Renal cortex interstitium (tissue), 15 donors: ENCODE measurements around the gene LRRC43. TPM values are rescaled to one million over a fixed set of nuclear protein-coding genes. Genes with fewer than 3 reads are reported as not detected.

Experiments used
- DNase-seq, 11 donors: peaks; one replicate each; pipeline ENCODE4 v3.0.0-alpha.2; 2013; ENCODE audit warnings: low read depth in 9 of 11, low spot score in 4 of 11; ENCODE audit errors: extremely low read depth in 1 of 11
- long read RNA-seq, 16 experiments: transcript quantifications; one replicate each; lab custom pipeline, GENCODE V29; 2026
- polyA plus RNA-seq, 3 donors: library from polyadenylated mRNA; unstranded; fragments of 120-200 nt; gene quantifications; one replicate each; pipeline ENCODE4 v1.2.1, GENCODE V29; 2013; ENCODE audit not compliant: insufficient read length in 3 of 3

Gene LRRC43, protein sequence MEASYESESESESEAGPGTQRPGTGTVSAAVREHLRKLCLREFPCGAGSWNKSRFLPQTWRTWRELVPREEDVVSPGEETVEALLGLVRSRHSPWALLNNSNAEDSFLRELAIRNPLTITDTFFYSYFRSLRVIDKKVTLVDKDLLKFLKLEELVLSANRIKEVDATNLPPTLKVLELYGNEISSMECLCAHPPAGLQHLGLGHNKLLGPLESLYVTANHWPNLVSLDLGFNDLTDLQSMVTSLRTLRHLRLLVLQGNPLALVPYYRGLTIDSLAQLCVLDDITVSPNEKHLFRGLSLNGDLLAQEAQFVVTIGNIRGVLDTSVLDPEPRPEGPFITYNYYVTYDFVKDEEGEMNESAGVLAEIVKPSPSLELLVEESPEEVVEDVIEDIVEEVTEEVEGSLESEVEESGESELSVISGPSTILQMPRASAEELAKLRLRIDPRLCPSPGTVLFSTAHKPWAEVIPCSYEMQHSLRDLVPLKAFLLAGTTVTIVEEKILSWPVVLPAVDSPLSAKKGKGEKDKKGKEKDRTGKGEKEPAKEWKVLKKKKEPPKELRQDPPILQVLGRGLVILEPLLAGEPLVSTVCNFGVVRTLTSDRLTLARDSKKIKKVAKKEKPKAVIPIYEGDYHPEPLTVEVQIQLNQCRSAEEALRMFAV
- 1 to 10 TPM; 3.6 to 7.7 (median 5.4) TPM for polyA plus RNA-seq
- long read RNA-seq, donor 1, partial matches to known transcripts = 23 of 29 reads
- long read RNA-seq, donor 1, other reads (novel, unspliced or antisense) = 6 of 29 reads
- long read RNA-seq, donor 2 = 0 reads
- long read RNA-seq, donor 3 = 0 reads
- long read RNA-seq, donor 4 = 0 reads
- long read RNA-seq, donor 5 = 0 reads
- long read RNA-seq, donor 6, partial matches to known transcripts = 8 of 8 reads
- long read RNA-seq, donor 6, other reads (novel, unspliced or antisense) = 0 of 8 reads
- long read RNA-seq, donor 7 = 0 reads
- long read RNA-seq, donor 8 = 0 reads
- long read RNA-seq, donor 9 = 0 reads
- long read RNA-seq, donor 10 = 0 reads
- long read RNA-seq, donor 11 = 0 reads
- long read RNA-seq, donor 12 = 0 reads
- long read RNA-seq, donor 13 = 0 reads
- long read RNA-seq, donor 14 = 0 reads
- long read RNA-seq, donor 15 = 0 reads
- long read RNA-seq, donor 16 = 0 reads

DNA sequence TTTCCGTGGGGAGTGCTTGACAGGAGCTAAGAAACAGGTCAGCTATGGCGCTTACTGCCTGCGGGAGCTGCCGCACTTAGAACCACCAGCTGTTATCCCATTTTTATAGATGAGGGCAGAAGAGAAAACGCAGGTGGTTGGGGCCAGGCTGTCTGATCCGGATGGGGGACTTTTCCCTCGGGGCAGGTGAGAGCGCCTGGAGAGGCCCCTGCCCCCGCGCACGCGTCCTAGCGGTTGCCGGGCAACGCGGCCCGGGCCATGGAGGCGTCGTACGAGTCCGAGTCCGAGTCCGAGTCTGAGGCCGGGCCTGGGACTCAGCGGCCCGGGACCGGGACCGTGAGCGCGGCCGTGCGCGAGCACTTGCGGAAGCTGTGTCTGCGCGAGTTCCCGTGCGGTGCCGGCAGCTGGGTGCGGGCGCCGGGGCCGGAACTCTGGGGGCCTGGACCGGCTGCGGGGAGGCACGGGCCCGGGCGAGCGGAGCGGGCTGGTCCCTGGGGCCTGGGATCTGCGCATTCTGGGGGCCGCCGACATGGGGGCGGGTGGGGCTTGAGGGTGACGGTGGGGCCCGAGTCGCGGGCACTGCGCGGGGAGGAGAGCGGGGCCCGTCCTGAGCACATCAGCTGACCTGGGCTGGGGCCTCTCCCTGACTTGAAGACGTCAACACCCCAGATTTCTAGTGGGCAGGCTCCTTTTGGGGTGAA is at the start of gene LRRC43:
LRRC43 (plus strand) TSS at position 237 of the 701 bp plus-strand sequence; CDS start at position 259, 22 bp downstream.
- DNase-seq = peak in 9 of 11 donors; percentile 26 to 58 (median 54)

DNA sequence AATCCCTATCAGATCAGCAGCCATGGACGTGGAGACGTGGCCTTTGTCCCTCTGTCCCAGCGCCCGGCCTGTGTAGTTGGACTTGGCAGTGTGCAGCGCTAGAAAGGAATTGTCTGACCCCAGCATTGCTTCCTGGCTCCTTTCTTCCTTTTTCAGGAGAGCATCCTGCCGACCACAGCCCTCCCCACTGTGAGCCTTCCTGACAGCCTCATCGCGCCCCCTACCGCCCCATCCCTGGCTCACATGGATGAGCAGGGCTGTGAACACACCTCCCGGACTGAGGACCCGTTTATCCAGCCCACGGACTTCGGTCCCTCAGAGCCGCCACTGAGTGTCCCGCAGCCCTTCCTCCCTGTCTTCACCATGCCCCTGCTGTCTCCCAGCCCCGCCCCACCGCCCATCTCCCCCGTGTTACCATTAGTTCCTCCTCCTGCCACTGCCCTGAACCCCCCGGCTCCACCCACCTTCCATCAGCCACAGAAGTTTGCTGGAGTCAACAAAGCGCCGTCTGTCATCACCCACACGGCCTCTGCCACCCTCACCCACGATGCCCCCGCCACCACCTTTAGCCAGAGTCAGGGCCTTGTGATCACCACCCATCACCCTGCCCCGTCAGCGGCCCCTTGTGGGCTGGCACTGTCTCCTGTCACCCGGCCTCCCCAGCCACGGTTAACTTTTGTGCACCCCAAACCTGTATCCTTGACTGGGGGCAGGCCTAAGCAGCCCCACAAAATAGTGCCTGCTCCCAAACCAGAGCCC is 49.6 kb upstream of the LRRC43 start:
- DNase-seq = no peak

DNA sequence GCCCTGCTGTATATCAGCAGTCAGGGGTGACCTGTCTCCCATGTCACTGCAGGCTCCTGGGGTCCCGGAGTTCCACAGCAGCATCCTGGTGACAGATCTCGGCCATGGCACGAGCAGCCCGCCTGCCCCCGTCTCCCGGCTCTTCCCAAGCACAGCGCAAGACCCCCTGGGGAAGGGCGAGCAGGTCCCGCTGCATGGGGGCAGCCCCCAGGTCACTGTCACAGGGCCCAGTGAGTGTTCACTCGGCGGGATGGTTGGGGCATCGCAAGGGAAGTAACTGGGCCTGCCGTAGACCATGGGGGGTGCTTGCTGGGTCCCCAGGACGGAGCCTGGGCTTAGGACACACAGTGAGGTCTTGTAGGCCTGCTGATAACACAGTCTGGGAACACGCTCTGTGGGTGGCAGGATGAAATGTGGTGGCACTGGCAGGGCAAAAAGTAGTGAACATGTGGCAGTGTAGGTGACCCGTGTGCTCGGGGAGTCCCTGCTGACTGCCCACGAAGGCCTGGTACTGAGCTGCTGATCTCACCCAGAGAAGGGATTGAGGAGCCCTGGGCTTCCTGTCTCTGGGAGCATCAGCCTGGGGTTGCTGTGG is 47.4 kb upstream of the LRRC43 start:
- no peak for DNase-seq

DNA sequence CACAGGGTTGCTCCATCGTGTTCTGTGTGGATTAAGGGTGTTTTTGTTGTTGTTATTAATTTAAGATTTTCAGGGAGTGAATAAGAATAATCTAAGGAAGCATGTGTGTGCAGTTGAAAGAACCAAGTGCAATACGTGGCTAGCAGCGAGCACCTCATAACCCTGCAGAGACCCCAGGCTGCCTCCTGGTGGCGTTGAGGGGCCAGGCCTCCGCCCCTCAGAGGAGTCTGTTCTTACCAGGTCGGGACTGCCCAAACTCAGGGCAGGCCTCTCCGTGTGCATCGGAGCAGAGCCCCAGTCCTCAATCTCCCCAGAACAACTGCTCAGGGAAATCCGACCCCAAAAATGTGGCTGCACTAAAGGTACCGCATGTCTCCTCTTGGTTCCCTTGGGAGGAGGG is 45.7 kb upstream of the LRRC43 start:
- no peak for DNase-seq

DNA sequence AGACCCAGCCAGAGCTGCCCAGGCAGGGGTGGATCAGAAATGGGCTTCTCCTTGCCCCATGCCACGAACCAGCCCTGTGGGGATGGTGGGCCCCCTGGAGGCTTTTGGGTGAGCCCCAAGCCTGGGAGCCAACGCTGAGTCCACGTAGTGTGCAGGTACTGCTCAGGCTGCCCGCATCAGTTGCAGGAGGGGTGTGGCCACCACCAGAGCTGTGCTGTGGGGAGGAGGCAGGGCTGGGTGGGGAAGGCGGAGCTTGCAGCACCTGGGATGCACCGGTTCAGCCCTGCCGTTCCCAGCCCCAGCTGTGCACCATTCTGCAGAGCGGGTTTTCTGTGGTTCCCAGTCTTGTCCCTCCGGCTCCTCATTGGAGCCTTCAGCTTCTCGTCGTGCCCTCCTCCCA is 45.2 kb upstream of the LRRC43 start:
- DNase-seq = peak in 1 of 11 donors; percentile 16

DNA sequence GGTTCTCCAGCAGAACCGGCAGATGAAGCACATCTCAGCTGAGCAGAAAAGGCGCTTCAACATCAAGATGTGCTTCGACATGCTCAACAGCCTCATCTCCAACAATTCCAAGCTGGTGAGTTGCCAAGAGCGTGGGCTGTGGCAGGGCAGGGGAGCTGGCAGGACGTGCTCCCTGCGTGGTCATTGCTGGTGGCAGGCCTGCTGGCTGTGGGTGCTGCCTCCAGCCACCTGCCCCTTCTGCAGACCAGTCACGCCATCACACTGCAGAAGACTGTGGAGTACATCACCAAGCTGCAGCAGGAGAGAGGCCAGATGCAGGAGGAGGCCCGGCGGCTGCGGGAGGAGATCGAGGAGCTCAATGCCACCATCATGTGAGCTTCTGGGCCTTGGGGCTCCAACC is 44.7 kb upstream of the LRRC43 start:
- no peak for DNase-seq

DNA sequence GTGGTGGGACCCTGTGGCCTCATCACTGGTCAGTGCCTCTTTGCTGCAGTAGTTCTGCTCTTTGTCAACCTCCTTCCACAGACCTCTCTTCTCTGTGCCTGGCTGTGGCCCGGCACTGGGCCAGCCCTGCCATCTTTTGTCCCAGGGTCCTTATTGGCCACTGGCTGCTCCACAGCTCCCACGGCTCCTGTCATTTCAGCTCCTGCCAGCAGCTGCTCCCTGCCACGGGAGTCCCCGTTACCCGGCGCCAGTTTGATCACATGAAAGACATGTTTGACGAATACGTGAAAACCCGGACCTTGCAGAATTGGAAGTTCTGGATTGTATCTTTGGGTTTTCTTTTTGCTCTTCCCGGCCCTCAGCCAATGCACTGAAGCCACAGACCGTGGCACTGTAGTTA is 44.3 kb upstream of the LRRC43 start:
- no peak for DNase-seq

DNA sequence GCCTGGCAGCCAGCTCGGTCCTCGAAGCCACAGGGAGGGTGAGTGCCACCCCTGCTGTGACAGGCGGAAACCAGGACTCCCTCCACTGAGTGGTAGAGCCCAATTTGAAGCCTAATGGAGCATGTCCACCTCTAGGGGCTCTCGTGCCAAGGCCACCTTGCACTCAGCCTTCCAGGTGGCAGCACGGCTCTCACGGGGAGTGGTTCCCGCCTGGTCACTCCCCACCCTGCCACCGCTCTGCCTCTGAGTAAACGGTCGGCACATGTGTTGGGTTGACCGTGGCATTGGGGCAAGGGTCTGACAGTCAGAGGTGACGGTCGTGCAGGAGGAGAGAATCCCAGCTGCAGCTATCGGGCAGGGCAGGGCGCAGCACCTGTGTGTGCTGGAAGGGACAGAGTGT is 43.7 kb upstream of the LRRC43 start:
- DNase-seq = no peak

DNA sequence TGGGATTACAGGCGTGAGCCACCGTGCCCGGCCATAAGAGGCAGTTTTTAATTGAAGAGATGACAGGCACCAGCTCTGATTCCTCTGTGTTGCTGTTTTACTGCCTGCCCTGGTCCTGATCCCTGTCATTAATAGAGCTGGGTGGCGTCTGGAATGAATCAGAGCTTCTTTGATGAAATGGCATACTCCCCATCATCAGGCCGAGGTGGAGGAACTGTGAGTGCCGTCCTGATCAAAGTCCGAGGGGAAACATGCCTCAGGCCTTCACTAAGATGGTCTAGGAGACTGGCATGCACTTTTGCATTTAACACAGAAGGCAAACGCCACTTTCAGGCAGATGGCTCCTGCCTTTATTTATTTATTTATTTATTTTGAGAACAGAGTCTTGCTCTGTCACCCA is 43.0 kb upstream of the LRRC43 start:
- DNase-seq = no peak

DNA sequence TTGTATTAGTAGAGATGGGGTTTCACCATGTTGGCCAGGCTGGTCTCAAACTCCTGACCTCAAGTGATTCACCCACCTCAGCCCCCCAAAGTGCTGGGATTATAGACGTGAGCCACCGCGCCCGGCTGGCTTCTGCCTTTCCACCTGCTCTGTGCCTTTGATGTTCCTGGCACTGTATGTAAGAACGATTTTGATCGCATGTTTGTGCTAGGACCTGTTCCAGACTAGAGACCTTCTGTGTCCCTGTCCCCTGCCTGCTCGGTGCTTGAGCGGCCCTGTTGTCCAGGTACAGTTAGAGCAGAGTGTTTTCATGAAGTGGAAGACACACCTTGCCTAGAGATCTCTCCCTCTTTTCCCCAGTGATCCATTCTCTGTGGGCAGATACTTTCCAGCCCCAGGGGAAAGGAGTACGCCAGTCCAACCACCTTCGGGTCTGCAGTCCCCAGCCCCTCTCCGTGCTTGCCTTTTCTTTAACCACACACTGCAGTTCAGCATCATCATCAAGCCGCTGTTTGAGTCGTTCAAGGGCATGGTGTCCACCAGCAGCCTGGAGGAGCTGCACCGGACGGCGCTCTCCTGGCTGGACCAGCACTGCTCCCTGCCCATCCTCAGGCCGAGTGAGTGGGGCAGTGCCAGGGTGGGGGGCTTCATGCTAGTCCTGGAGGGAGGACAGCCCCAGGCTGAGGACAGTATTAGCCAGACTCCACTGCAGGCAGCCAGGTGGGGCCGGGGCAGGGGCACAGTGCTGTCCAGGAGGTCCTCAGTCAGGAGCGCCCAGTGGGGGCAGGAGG is 42.3 kb upstream of the LRRC43 start:
- no peak for DNase-seq

DNA sequence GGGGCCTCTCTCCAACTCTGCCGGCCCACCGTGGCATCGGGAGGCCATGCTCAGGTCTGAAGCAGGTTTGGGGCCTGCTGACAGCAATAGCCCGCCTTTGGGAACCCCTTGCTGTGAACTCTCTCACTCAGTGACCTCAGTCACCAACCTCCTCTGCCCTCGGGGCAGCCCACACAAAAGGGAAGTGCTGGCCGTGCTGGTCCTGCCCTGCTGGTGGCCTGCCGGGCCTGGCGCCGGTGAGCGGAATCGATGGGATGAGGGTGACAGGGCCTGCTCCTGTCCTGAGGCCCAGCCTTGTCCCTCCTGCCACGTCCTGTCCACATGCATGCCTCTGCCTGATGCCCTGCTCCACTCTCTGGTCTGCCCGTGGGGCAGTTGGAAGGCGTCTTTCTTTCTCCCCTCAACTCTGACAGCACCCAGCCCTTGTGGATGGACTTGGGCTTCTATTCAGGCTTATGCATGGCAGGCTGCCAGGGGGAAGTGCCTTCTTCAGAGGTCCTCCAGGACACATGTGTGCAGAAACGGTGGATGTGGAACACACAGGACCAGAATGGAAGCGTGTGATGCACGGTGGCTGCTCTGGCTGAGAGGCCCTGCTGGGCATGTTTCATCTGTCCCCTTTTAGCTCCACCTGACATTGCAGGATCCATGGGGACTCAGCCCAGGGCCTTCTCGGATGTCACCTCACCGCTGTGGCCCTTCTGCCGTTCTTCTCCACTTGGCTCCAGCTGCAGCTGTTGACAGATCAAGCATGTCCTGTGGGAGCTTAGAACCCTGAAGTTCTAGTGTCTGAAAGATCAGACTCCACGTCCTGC is 40.8 kb upstream of the LRRC43 start:
- no peak for DNase-seq

DNA sequence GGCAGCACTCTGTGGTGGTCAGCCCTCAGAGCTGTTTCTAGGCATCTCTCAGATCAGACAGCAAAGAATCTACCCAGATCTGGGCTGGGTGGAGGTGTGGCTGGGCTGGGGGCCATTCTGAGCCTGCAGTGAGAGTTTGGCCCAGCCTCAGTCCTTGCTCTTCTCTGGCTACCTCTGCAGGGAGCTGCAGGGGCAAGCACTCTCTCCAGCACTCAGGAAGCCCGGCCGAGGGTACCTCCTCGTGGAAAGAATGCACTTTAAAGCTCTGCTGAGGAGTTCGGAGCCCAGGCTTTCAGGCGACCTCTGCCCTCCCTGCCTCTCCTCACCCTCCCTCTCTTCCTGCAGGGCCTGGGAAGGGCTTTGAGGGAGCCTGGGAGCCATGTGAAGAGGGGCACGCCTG is 40.1 kb upstream of the LRRC43 start:
- DNase-seq = no peak

DNA sequence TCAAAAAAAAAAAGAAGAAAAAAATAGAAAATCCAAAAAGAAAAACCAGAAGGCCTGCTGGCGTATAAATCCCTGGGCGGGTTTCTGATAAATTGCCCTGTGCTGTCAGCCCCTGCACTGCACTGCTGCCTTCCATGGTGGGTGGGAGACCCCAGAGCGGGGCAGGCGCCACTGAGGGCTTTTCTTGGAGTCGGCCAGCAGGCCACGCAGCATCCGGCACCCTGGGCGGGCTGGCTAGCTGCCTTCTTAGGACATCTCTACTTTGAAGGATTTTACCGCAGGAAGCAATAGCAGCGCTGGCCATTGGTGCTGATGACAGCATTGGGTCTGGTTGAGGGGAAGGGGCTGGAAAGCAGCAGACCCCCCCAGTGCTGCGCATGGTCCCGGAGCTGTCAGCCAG is 38.0 kb upstream of the LRRC43 start:
- no peak for DNase-seq

DNA sequence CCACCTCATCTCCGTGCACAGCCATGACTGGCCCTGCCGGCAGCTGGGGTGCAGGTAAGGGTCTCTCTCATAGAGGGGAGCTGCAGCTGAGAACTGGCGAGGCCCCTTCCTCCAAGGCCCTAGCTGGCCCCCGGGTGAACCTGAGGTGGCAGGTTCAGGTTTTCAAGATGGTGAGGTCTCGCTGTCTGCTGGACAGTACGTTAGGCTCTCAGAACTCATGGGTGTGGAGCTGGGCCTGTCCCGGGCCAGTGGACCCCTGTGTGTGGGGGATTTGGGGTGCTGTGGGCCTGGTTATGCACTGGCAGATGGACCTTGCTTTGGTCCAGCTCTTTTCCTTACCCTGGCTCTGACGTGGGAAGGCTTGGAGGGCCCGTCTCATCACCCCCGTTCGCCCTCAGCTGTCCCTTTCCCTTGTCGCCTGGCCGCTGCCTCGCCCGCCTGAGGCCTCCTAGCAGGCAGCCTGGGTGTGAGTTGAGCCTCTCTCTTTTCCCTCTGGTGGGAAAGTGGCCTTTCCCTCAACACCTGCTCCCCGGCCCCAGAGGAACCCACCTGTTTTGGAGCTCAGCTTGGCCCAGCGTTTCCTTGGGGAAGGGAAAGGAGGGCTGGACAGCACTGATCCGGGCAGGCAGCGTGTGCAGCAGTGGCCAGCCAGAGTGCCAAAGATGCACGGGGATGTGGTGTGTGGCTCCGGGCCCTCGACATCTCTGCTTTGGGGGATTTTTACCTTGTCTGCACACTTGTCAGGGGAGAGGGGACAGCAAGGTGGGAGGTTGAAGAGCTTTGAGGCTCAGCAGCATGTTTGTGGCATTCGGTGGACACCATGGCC is 37.2 kb upstream of the LRRC43 start:
- DNase-seq = no peak

DNA sequence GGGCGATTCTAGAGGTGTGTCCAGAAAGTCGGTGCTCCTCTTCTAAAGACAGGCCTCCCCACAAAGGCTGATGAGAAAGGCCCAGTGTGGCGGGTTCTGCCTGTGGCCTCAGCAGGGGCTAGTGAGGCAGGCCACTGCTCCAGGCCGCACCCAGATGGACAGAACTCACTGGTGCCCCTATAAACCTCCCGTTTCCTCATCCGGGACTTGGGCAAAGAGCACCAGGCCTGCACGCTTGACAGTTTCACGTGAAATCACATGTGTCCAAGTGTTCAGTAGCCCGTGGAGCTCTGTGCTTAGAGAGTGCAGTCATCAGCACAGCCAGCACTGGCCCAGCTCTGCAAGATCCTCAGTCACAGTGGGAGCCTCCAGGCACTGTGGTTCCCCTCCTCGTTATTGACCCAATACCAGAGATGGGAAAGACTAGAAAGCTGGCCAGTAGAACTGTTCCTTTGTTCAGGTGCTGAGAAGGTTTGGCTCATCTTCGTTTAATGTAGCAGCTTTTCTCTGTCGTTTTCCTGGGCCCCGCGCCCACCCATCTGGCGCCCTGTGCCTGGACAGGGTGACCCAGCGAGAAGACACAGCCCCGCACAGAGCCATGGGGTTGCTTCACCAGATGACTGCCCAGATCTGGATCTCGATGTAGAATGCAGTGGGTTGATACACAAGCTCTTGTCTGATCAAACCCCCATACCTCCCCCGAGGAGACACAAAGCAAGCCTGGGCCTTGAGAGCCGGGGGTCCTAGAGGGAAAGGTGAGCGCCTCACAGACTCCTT is 35.2 kb upstream of the LRRC43 start:
- DNase-seq = no peak
